Endothelial cell of umbilical vein (primary cell): ENCODE measurements around the gene GRIA4. TPM values are rescaled to one million over a fixed set of nuclear protein-coding genes. Genes with fewer than 3 reads are reported as not detected.
A peak's percentile ranks its signal among the peaks of the same experiment; 100 is the strongest.

Source experiments
- BruUV-seq: library from RNA; stranded (reverse); fragments of 400-500 nt; replicated peaks from 2 replicates; lab custom pipeline; 2021; lab: Mats Ljungman, UMichigan
- CTCF ChIA-PET: fragments of 300-600, 350-600 bp; sonication (Branson Sonifier 250); formaldehyde crosslinking; loops from one replicate; lab custom pipeline; 2021; ENCODE audit warnings: antibody characterized with exemption, inconsistent platforms; lab: Charles Lee
- POLR2A ChIA-PET: fragments of 300-600, 350-600 bp; sonication (Branson Sonifier 250); formaldehyde crosslinking; loops from one replicate; lab custom pipeline; 2021; ENCODE audit warnings: antibody characterized with exemption, inconsistent platforms; lab: Charles Lee
- DNase-seq: peaks from one replicate; pipeline ENCODE4 v3.0.0-alpha.2; 2011; ENCODE audit warnings: low read depth, low spot score
- FAIRE-seq: peaks from 2 replicates; lab custom pipeline; 2011; peaks lifted over from hg19 to GRCh38; lab: Jason Lieb, UNC
- H2AFZ ChIP-seq: 2 replicates; pipeline ENCODE4 v1.6.0; 2012; ENCODE audit warnings: low read depth, low read length, control low read depth, inconsistent platforms
- H3K27ac ChIP-seq: 2 replicates; pipeline ENCODE4 v1.5.1; 2011; ENCODE audit warnings: low read depth, mild to moderate bottlenecking, control low read depth, low read length, moderate library complexity; ENCODE audit not compliant: insufficient read depth
- H3K27me3 ChIP-seq, 2 experiments: 2 replicates each; pipeline versions ENCODE4 v1.6.0 to v1.6.1; 2011; ENCODE audit warnings: low read length in 2 of 2, mixed read lengths in 1 of 2; ENCODE audit not compliant: control insufficient read depth in 2 of 2, insufficient read depth in 2 of 2
- H3K36me3 ChIP-seq, 2 experiments: 2 replicates in 1 of 2; 3 replicates in 1 of 2; pipeline ENCODE4 v1.5.1; 2011; ENCODE audit warnings: low read length in 2 of 2, mild to moderate bottlenecking in 1 of 2, moderate library complexity in 1 of 2; ENCODE audit not compliant: control insufficient read depth in 2 of 2, insufficient read depth in 2 of 2; ENCODE audit errors: extremely low read depth in 1 of 2
- H3K4me1 ChIP-seq: 3 replicates; pipeline ENCODE4 v1.5.1; 2011; ENCODE audit warnings: mild to moderate bottlenecking, low read length; ENCODE audit not compliant: control insufficient read depth, insufficient read depth; ENCODE audit errors: extremely low read depth
- H3K4me2 ChIP-seq: 2 replicates; pipeline ENCODE4 v1.6.1; 2011; ENCODE audit warnings: low read length, control low read depth, mixed read lengths; ENCODE audit not compliant: insufficient read depth
- H3K4me3 ChIP-seq, 3 experiments: fragments of 200-600 bp in 1 of 3; sonication (generic), shearing (Covaris generic) in 1 of 3; replicated peaks in 1 of 3; 2 replicates each; pipeline ENCODE4 v1.5.1; 2011 to 2016; ENCODE audit warnings: control low read depth in 3 of 3, low read length in 3 of 3, mild to moderate bottlenecking in 2 of 3, inconsistent platforms in 1 of 3, low read depth in 1 of 3, moderate library complexity in 1 of 3; ENCODE audit not compliant: insufficient read depth in 1 of 3
- H3K79me2 ChIP-seq: 2 replicates; pipeline ENCODE4 v1.6.0; 2012; ENCODE audit warnings: low read length, inconsistent platforms; ENCODE audit not compliant: control insufficient read depth, insufficient read depth
- H3K9ac ChIP-seq: replicated peaks from 2 replicates; pipeline ENCODE3; 2011; ENCODE audit warnings: low read length, control low read depth; ENCODE audit not compliant: insufficient read depth; ENCODE audit errors: extremely low read depth
- H3K9me1 ChIP-seq: replicated peaks from 3 replicates; pipeline ENCODE4 v1.6.0; 2011; ENCODE audit warnings: mild to moderate bottlenecking, low read length; ENCODE audit not compliant: control insufficient read depth, insufficient read depth; ENCODE audit errors: extremely low read depth
- H3K9me3 ChIP-seq: replicated peaks from 2 replicates; pipeline ENCODE4 v1.5.1; 2012; ENCODE audit warnings: low read length, inconsistent platforms; ENCODE audit not compliant: control insufficient read depth, insufficient read depth
- H4K20me1 ChIP-seq: replicated peaks from 2 replicates; pipeline ENCODE3; 2011; ENCODE audit warnings: mild to moderate bottlenecking, low read length; ENCODE audit not compliant: control insufficient read depth, insufficient read depth; ENCODE audit errors: extremely low read depth
- EZH2 ChIP-seq: IDR thresholded peaks from 2 replicates; pipeline ENCODE4 v1.6.1; 2012; ENCODE audit warnings: borderline replicate concordance, low read depth, mild to moderate bottlenecking, moderate library complexity, low read length, inconsistent platforms; ENCODE audit not compliant: severe bottlenecking
- FOS ChIP-seq: IDR thresholded peaks from 2 replicates; pipeline ENCODE4 v1.6.1; 2011; ENCODE audit warnings: mild to moderate bottlenecking, low read length, moderate library complexity, borderline replicate concordance; ENCODE audit not compliant: insufficient read depth
- GATA2 ChIP-seq: IDR thresholded peaks from 2 replicates; pipeline ENCODE4 v1.7.0; 2011; ENCODE audit warnings: low read depth, mild to moderate bottlenecking, moderate library complexity, mixed read lengths, low read length; ENCODE audit not compliant: insufficient read length, insufficient read depth
- JUN ChIP-seq: IDR thresholded peaks from 2 replicates; pipeline ENCODE4 v1.6.1; 2011; ENCODE audit warnings: borderline replicate concordance, low read depth; ENCODE audit not compliant: insufficient read length, insufficient read depth
- MAX ChIP-seq: IDR thresholded peaks from 2 replicates; pipeline ENCODE4 v1.6.1; 2011; ENCODE audit not compliant: insufficient read depth, insufficient read length
- MYC ChIP-seq: IDR thresholded peaks from one replicate; pipeline ENCODE4 v1.6.1; 2011; ENCODE audit warnings: mild to moderate bottlenecking, low read depth, low read length
- POLR2A ChIP-seq: IDR thresholded peaks from 2 replicates; pipeline ENCODE4 v1.6.1; 2012; ENCODE audit warnings: low read depth, mild to moderate bottlenecking, control low read depth, low read length
- POLR2AphosphoS5 ChIP-seq: IDR thresholded peaks from 2 replicates; pipeline ENCODE4 v1.6.1; 2012; ENCODE audit warnings: low read depth, mild to moderate bottlenecking, control low read depth, low read length, moderate library complexity; ENCODE audit not compliant: insufficient read depth
- dilution Hi-C: fragments of 300-500 bp; cut with MboI; formaldehyde crosslinking; loops from one replicate; pipeline ENCODE4 v1.15.0; 2019; ENCODE audit warnings: low sequenced_read_pairs; ENCODE audit not compliant: extremely low pct_ligation_motif_present
- intact Hi-C: fragments of 100-400 bp; cut with micrococcal nuclease; formaldehyde crosslinking; loops from one replicate; pipeline ENCODE4 v1.10.0; 2022
- polyA plus RNA-seq, 4 experiments: library from polyadenylated mRNA; depleted of rRNA in 3 of 4; stranded (reverse) in 3 of 4; unstranded in 1 of 4; fragments of >200 nt; gene quantifications; 2 replicates each; pipeline versions ENCODE4 v1.2.1 to v1.2.3, GENCODE V29; 2011 to 2012; ENCODE audit warnings: missing spikeins in 1 of 4
- total RNA-seq: library from RNA; stranded (reverse); gene quantifications from 2 replicates; pipeline ENCODE4 v1.2.3, GENCODE V29; 2021
- TF ChIP-seq, protein P1 (sequence below), 2 donors: IDR thresholded peaks; 1 replicate in 1 of 2; 2 replicates in 1 of 2; pipeline ENCODE4 v1.5.1; 2011; ENCODE audit warnings: low read length in 2 of 2, mild to moderate bottlenecking in 2 of 2, moderate library complexity in 2 of 2, control low read depth in 1 of 2, inconsistent platforms in 1 of 2, low read depth in 1 of 2; ENCODE audit not compliant: insufficient read depth in 1 of 2; ENCODE audit errors: extremely low read depth in 1 of 2

Gene GRIA4
- total and polyA plus RNA-seq, 2 donors (not counting 3 experiments of a cell fraction or from before 2014, with no cell fraction given), result not detected

DNA sequence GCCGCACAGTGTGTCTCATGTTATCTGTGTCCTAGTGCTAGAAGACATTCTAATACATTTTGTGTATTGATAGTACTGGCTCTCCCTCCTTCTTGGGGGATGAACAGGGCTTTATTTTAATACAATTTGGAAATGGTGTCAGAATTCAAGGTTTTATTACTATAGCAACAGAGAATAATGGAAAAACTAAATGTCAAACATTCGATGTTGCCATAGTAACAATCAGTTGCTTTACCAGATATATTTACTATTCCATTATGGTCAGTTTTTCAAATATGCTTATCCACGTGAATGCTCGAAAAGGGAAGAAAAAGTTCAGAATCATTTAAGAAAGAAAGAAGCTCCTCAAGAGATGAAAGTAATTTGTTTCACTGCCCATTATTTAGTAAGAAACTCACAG, 420.7 kb downstream of the GRIA4 start:
- H3K9me3 ChIP-seq, result no peaks in the 10 kb centered on the region
- H3K9me1 ChIP-seq, result no peaks in the 10 kb centered on the region
- H3K36me3 ChIP-seq, result no peaks in the 10 kb centered on the region
- ChIA-PET POLR2A (no interaction called here), CTCF (interaction anchor here (1.5 kb wide), 1 partner anchor 19 kb away, joined by 3 read pairs; no protein-coding TSS in a partner anchor)
- TF ChIP-seq POLR2AphosphoS5, result no peak
- TF ChIP-seq MAX, result no peak
- TF ChIP-seq POLR2A, result no peak
- TF ChIP-seq, protein P1, sequence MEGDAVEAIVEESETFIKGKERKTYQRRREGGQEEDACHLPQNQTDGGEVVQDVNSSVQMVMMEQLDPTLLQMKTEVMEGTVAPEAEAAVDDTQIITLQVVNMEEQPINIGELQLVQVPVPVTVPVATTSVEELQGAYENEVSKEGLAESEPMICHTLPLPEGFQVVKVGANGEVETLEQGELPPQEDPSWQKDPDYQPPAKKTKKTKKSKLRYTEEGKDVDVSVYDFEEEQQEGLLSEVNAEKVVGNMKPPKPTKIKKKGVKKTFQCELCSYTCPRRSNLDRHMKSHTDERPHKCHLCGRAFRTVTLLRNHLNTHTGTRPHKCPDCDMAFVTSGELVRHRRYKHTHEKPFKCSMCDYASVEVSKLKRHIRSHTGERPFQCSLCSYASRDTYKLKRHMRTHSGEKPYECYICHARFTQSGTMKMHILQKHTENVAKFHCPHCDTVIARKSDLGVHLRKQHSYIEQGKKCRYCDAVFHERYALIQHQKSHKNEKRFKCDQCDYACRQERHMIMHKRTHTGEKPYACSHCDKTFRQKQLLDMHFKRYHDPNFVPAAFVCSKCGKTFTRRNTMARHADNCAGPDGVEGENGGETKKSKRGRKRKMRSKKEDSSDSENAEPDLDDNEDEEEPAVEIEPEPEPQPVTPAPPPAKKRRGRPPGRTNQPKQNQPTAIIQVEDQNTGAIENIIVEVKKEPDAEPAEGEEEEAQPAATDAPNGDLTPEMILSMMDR (IDR thresholded peaks at IDR 0.05; ENCODE audit: extremely low read depth in 1 of 2, insufficient read depth in 1 of 2, low read depth in 1 of 2, low read length in 2 of 2), result no peak
- TF ChIP-seq EZH2, result no peak
- TF ChIP-seq MYC, result no peak
- no peak for TF ChIP-seq GATA2
- no peak for TF ChIP-seq JUN
- no peak for TF ChIP-seq FOS
- no peak overlapping the region for H3K4me3 ChIP-seq
- no peaks in the 10 kb centered on the region for H3K27me3 ChIP-seq
- no peak overlapping the region for H3K9ac ChIP-seq
- FAIRE-seq (peak; percentile 4), DNase-seq (no peak)
- peak overlapping the region; percentile 40 for H3K27ac ChIP-seq
- no peaks in the 10 kb centered on the region for H4K20me1 ChIP-seq
- H3K4me1 ChIP-seq, result peaks cover 22% of the 10 kb centered on the region
- BruUV-seq, result no TSS peak
- H2AFZ ChIP-seq, result no peak overlapping the region
- intact Hi-C loops (loop anchor here (1.0 to 2.0 kb wide), 2 partner anchors 8 to 46 kb away; partner anchors contain the start of genes AASDHPPT, KBTBD3 and MSANTD4), dilution Hi-C loops (no loop called here)
- H3K79me2 ChIP-seq, result no peaks in the 10 kb centered on the region
- H3K4me2 ChIP-seq, result peak overlapping the region; percentile 34
